ENCODE data around the gene SCN4B. TPM values are rescaled to one million over a fixed set of nuclear protein-coding genes. Genes with fewer than 3 reads are reported as not detected.

SCN4B gene
- total and polyA plus RNA-seq, 2 of the 8 experiments (the other 6 are each of a cell fraction or from before 2014, with no cell fraction given) = 2.8 to 4.9 TPM

DNA sequence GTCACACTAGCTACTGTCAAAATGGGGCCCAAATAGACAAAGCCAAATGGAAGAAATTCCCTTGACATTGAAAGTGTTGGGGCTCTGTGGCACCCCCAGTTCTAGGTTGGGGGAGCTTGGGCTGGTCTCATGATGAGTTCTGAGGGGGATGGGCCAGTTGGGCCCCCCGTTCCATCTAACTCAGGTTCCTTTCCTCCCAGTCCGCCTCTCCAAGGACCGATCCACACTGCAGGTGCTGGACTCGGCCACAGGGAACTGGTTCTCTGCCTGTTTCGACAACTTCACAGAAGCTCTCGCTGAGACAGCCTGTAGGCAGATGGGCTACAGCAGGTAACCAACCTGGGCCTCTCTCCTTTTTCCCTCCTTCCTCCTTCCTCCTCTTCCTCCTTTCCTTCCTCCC is 48.1 kb downstream of the SCN4B start:
- Histone ChIP-seq H3K56ac (replicated peaks; ENCODE audit: insufficient read length, low read depth, low read length) (no peak overlapping the region), H3K4me1 (replicated peaks in 1 of 4; ENCODE audit: control insufficient read depth in 3 of 4, insufficient read depth in 4 of 4, low read length in 3 of 4) (peaks cover 0 to 12% (median 6%) of the 10 kb centered on the region in 4 experiments; a peak in 6 of 7 replicates), H2BK5ac (ENCODE audit: low read depth, low read length) (no peak overlapping the region), H3K79me1 (ENCODE audit: low read depth, low read length) (no peaks in the 10 kb centered on the region), H3K23me2 (ENCODE audit: low read depth, low read length) (no peaks in the 10 kb centered on the region; the same call in 1 of the 2 replicates), H2AFZ (ENCODE audit: low read length) (no peak overlapping the region), H3K4me2 (ENCODE audit: insufficient read depth in 1 of 2, low read depth in 2 of 2, low read length in 2 of 2) (no peak overlapping the region), H2BK20ac (ENCODE audit: low read length) (no peak overlapping the region), H3K27me3 (replicated peaks in 1 of 4; ENCODE audit: control insufficient read depth in 3 of 4, extremely low read depth in 1 of 4, insufficient read depth in 3 of 4, low read length in 3 of 4) (no peaks in the 10 kb centered on the region; a peak in 1 of 7 replicates), H4K20me1 (replicated peaks in 1 of 2; ENCODE audit: control insufficient read depth in 1 of 2, insufficient read depth in 2 of 2, low read length in 2 of 2) (no peaks in the 10 kb centered on the region), H4K8ac (ENCODE audit: extremely low read depth, insufficient read depth, low read length) (no peak overlapping the region), H3K36me3 (ENCODE audit: control insufficient read depth in 2 of 4, insufficient read depth in 4 of 4, low read length in 3 of 4) (no peaks in the 10 kb centered on the region), H2BK120ac (replicated peaks; ENCODE audit: low read depth, low read length) (no peak overlapping the region), H3K9me3 (ENCODE audit: insufficient read depth in 2 of 2, low read depth in 1 of 2, low read length in 1 of 2) (no peaks in the 10 kb centered on the region), H3K9ac (replicated peaks in 1 of 4; ENCODE audit: extremely low read depth in 1 of 4, low read depth in 3 of 4, low read length in 3 of 4) (no peak overlapping the region), H2AK5ac (ENCODE audit: low read depth, low read length) (no peak overlapping the region), H4K91ac (replicated peaks; ENCODE audit: insufficient read length, low read length) (no peak overlapping the region), H3K14ac (ENCODE audit: insufficient read length) (no peak overlapping the region), H3K18ac (ENCODE audit: extremely low read depth, low read length) (no peak overlapping the region), H3K23ac (ENCODE audit: insufficient read length) (no peak overlapping the region), H3K4me3 (ENCODE audit: extremely low read depth in 1 of 4, insufficient read depth in 2 of 4, low read depth in 3 of 4, low read length in 4 of 4) (no peak overlapping the region), H3K4ac (replicated peaks; ENCODE audit: insufficient read length, low read depth, low read length) (no peak overlapping the region), H3K79me2 (ENCODE audit: control insufficient read depth in 1 of 2, insufficient read depth in 2 of 2, low read length in 2 of 2) (no peaks in the 10 kb centered on the region), H3K27ac (ENCODE audit: low read depth, low read length) (no peak overlapping the region), H2BK12ac (ENCODE audit: low read depth, low read length) (no peak overlapping the region), H2BK15ac (ENCODE audit: low read length) (no peak overlapping the region), H4K5ac (ENCODE audit: insufficient read length, low read depth, low read length) (no peak overlapping the region)
- DNase-seq (ENCODE audit: low read depth in 1 of 2, low spot score in 2 of 2) (no peak), FAIRE-seq (no peak)
- 89% methylated on average over 6 of the region's 6 CpGs; no CpG with 5 or more reads in 1 of the 2 experiments for WGBS, 2 experiments (ENCODE audit: extremely low coverage in 1 of 2, insufficient coverage in 1 of 2, insufficient read length in 1 of 2, insufficient replicate concordance in 2 of 2, low coverage in 1 of 2, low lambda C conversion rate in 2 of 2, missing lambda C conversion rate in 1 of 2)
- POLR2A ChIA-PET (ENCODE audit: partially characterized antibody) = no interaction called here
- TF ChIP-seq TAF7 (optimal IDR thresholded peaks at IDR 0.05; ENCODE audit: borderline replicate concordance, low read depth, low read length) (no peak), CBX8 (IDR thresholded peaks at IDR 0.05; ENCODE audit: borderline replicate concordance, low read depth, low read length) (no peak), FOSL1 (IDR thresholded peaks at IDR 0.05; ENCODE audit: insufficient read depth, low read depth, low read length) (no peak), POLR2AphosphoS5 (IDR thresholded peaks at IDR 0.05; ENCODE audit: low read depth, low read length) (no peak), SP2 (IDR thresholded peaks at IDR 0.05; ENCODE audit: low read length) (no peak), SUZ12 (IDR thresholded peaks at IDR 0.05; ENCODE audit: low read length) (no peak), BACH1 (IDR thresholded peaks at IDR 0.05; ENCODE audit: low read length) (no peak)
- TF ChIP-seq, protein P1, sequence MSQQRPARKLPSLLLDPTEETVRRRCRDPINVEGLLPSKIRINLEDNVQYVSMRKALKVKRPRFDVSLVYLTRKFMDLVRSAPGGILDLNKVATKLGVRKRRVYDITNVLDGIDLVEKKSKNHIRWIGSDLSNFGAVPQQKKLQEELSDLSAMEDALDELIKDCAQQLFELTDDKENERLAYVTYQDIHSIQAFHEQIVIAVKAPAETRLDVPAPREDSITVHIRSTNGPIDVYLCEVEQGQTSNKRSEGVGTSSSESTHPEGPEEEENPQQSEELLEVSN (IDR thresholded peaks at IDR 0.05) = no peak
- TF ChIP-seq, protein P2, sequence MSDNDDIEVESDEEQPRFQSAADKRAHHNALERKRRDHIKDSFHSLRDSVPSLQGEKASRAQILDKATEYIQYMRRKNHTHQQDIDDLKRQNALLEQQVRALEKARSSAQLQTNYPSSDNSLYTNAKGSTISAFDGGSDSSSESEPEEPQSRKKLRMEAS (IDR thresholded peaks at IDR 0.05) = no peak
- CTCF ChIA-PET (ENCODE audit: partially characterized antibody) = interaction anchor here (1.1 to 2.8 kb wide), 3 partner anchors 9 to 33 kb away, joined by 3 to 7 read pairs (median 3); no protein-coding TSS in a partner anchor

Measured in H1 (cell line).